B cell (primary cell): ENCODE data around the gene LBX2.
"Not testable (repeated sequence)": the region's sequence is repeated elsewhere in the genome, so short reads cannot be mapped to it uniquely, and the experiment has no call there.

ENCODE experiments used
- CTCF ChIP-seq: fragments of 200-600 bp; IDR thresholded peaks from one replicate; pipeline ENCODE4 v1.8.0; 2022; ENCODE audit warnings: antibody characterized with exemption, mild to moderate bottlenecking
- EZH2 ChIP-seq: IDR thresholded peaks from 2 replicates; pipeline ENCODE4 v1.6.1; 2012; ENCODE audit warnings: borderline replicate concordance, low read depth, mild to moderate bottlenecking, moderate library complexity, low read length; ENCODE audit not compliant: insufficient read depth, poor library complexity, severe bottlenecking

- not testable (repeated sequence) for TF ChIP-seq CTCF, EZH2
These were observed 28.7 kb downstream of the LBX2 start for GRCh38 chr2:74470742-74471141.
